ENCODE data around the gene CLASRP. TPM values are rescaled to one million over a fixed set of nuclear protein-coding genes. Genes with fewer than 3 reads are reported as not detected.
"Not testable (repeated sequence)": the region's sequence is repeated elsewhere in the genome, so short reads cannot be mapped to it uniquely, and the experiment has no call there.

Gene CLASRP
- total and polyA plus RNA-seq, 2 donors = 22.6 to 147 TPM

DNA sequence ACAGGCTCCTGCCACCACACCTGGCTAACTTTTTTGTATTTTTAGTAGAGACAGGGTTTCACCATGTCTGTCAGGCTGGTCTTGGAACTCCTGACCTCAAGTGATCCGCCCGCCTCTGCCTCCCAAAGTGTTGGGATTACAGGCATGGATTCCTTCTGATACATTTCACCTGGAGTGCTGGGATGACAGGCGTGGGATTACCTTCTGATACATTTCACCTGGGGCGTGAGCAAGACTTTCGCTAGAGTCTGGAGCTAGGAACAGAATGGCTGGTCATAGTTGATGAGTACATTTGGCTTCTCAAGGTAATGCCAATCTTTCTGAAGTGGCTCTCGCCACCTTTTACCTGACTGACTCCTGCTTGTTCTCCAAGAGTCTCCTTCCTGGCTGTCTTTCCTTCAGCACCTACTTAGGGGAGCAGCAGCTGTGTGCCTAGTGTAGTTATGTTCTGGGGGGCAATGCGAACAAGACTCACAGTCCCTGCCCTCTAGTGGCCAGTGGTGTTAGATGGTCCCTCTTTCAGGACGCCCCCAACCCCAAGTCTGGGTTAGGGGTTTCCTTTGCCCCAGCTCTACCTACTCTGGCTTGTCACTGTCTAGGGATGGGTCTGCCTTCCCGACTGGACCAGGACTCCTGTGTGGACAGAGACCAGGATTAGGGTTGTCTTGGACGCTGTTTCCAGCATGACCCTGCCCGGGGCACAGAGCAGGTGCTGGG is 73.4 kb downstream of the CLASRP start:
- no peak for DNase-seq (ENCODE audit: low read depth in 6 of 9, low spot score in 9 of 9)
- Histone ChIP-seq H3K4me3 (ENCODE audit: low read length in 2 of 2) (no peak overlapping the region), H3K27me3 (ENCODE audit: control insufficient read depth in 2 of 2, insufficient read depth in 1 of 2, low read length in 1 of 2) (no peaks in the 10 kb centered on the region), H3K27ac (ENCODE audit: low read depth in 1 of 2, low read length in 1 of 2) (no peak overlapping the region), H3K9me3 (ENCODE audit: control insufficient read depth in 2 of 2, insufficient read depth in 1 of 2, low read length in 1 of 2) (no peaks in the 10 kb centered on the region), H3K4me1 (ENCODE audit: control insufficient read depth in 2 of 2, insufficient read depth in 2 of 2, low read length in 2 of 2) (peaks cover 11 to 51% of the 10 kb centered on the region in 2 donors), H3K36me3 (ENCODE audit: control insufficient read depth in 2 of 2, insufficient read depth in 2 of 2, low read length in 1 of 2) (peaks cover 0 to 3% of the 10 kb centered on the region in 2 donors)
- WGBS = 95% methylated on average over 11 of the region's 11 CpGs

- Histone ChIP-seq H3K4me1 (ENCODE audit: control insufficient read depth in 2 of 2, insufficient read depth in 2 of 2, low read length in 2 of 2) (peaks cover 24 to 65% of the 10 kb centered on the region in 2 donors), H3K27me3 (ENCODE audit: control insufficient read depth in 2 of 2, insufficient read depth in 1 of 2, low read length in 1 of 2) (no peaks in the 10 kb centered on the region), H3K4me3 (ENCODE audit: low read length in 2 of 2) (no peak overlapping the region), H3K9me3 (ENCODE audit: control insufficient read depth in 2 of 2, insufficient read depth in 1 of 2, low read length in 1 of 2) (no peaks in the 10 kb centered on the region), H3K27ac (ENCODE audit: low read depth in 1 of 2, low read length in 1 of 2) (no peak overlapping the region), H3K36me3 (ENCODE audit: control insufficient read depth in 2 of 2, insufficient read depth in 2 of 2, low read length in 1 of 2) (peaks cover 0 to 3% of the 10 kb centered on the region in 2 donors)
- DNase-seq (ENCODE audit: low read depth in 6 of 9, low spot score in 9 of 9) = no peak
- 82% methylated on average over 9 of the region's 9 CpGs for WGBS
These were observed 74.8 kb downstream of the CLASRP start for GRCh38 chr19:45113628-45114027.

GRCh38 chr19:45114116-45114515 is 75.3 kb downstream of the CLASRP start:
- Histone ChIP-seq H3K36me3 (ENCODE audit: control insufficient read depth in 2 of 2, insufficient read depth in 2 of 2, low read length in 1 of 2) (peaks cover 0 to 3% of the 10 kb centered on the region in 2 donors), H3K27me3 (ENCODE audit: control insufficient read depth in 2 of 2, insufficient read depth in 1 of 2, low read length in 1 of 2) (no peaks in the 10 kb centered on the region), H3K4me3 (ENCODE audit: low read length in 2 of 2) (no peak overlapping the region), H3K9me3 (ENCODE audit: control insufficient read depth in 2 of 2, insufficient read depth in 1 of 2, low read length in 1 of 2) (no peaks in the 10 kb centered on the region), H3K27ac (ENCODE audit: low read depth in 1 of 2, low read length in 1 of 2) (no peak overlapping the region), H3K4me1 (ENCODE audit: control insufficient read depth in 2 of 2, insufficient read depth in 2 of 2, low read length in 2 of 2) (peaks cover 26 to 70% of the 10 kb centered on the region in 2 donors)
- DNase-seq (ENCODE audit: low read depth in 6 of 9, low spot score in 9 of 9) = no peak
- WGBS = 61% methylated on average over 4 of the region's 4 CpGs

DNA sequence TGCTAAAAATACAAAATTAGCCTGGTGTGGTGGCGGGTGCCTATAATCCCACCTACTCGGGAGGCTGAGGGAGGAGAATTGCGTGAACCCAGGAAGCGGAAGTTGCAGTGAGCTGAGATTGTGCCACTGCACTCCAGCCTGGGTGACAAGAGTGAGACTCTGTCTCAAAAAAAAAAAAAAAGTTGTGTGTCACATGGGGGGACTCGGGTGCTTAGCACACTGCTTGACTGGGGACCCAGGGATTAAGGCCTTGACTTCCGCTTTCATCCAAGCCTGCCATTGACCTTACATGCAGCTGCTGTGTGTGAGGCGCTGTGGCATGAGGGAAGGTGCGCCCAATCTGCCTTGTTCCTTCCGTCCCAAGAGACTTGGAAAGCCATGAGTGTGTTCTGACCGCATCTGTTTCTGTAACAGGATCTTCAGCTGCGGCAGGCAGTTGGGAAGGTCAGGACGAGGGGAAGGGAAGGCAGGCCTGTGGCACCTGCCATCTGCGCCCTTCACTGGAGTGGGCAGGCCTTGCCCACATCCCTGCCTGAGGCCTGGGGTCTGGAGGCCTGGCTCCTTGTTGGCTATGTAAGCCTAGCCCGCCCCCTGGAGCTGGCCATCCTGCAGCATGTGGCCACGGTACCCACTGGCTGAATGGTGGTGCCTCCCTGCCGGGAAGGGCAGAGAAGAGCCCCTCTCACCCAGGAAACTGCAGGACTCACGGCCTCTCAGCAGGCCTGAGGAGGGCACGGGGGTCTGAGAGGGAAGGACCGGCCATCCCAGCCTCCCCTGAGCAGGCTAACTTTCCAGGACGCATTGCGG is 77.2 kb downstream of the CLASRP start:
- H3K4me3 ChIP-seq (ENCODE audit: low read length in 2 of 2) = no peak overlapping the region
- no peaks in the 10 kb centered on the region for H3K36me3 ChIP-seq (ENCODE audit: control insufficient read depth in 2 of 2, insufficient read depth in 2 of 2, low read length in 1 of 2)
- H3K4me1 ChIP-seq (ENCODE audit: control insufficient read depth in 2 of 2, insufficient read depth in 2 of 2, low read length in 2 of 2) = peaks cover 32 to 82% of the 10 kb centered on the region in 2 donors
- WGBS = 82% methylated on average over 21 of the region's 21 CpGs
- no peaks in the 10 kb centered on the region for H3K9me3 ChIP-seq (ENCODE audit: control insufficient read depth in 2 of 2, insufficient read depth in 1 of 2, low read length in 1 of 2)
- no peak overlapping the region for H3K27ac ChIP-seq (ENCODE audit: low read depth in 1 of 2, low read length in 1 of 2)
- DNase-seq (ENCODE audit: low read depth in 6 of 9, low spot score in 9 of 9) = no peak
- no peaks in the 10 kb centered on the region for H3K27me3 ChIP-seq (ENCODE audit: control insufficient read depth in 2 of 2, insufficient read depth in 1 of 2, low read length in 1 of 2)

DNA sequence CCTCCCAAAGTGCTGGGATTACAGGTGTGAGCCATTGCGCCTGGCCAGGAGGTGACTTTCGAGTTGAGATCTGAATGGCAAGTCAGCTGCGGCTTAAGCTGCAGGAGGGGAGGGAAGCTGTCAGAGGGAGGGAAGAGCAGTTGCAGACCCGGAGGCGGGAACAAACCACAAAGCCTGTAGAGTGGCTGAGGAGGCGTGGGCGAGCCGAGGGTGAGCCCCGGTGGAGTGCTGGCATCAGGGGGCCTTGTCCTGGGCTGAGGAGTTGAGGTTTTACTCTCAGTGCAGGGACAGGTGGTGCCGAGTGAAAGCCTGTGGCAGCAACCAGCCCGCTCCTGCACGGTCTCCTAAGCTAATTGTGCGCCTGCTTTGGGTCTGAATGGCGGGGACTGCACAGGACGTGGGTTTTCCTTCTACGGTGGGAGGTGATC is 78.3 kb downstream of the CLASRP start:
- Histone ChIP-seq H3K4me3 (ENCODE audit: low read length in 2 of 2) (peak overlapping the region in 1 of 2 donors; percentile 9), H3K4me1 (ENCODE audit: control insufficient read depth in 2 of 2, insufficient read depth in 2 of 2, low read length in 2 of 2) (peaks cover 41 to 94% of the 10 kb centered on the region in 2 donors), H3K27ac (ENCODE audit: low read depth in 1 of 2, low read length in 1 of 2) (peak overlapping the region; percentile 53 to 76), H3K27me3 (ENCODE audit: control insufficient read depth in 2 of 2, insufficient read depth in 1 of 2, low read length in 1 of 2) (no peaks in the 10 kb centered on the region), H3K9me3 (ENCODE audit: control insufficient read depth in 2 of 2, insufficient read depth in 1 of 2, low read length in 1 of 2) (no peaks in the 10 kb centered on the region), H3K36me3 (ENCODE audit: control insufficient read depth in 2 of 2, insufficient read depth in 2 of 2, low read length in 1 of 2) (no peaks in the 10 kb centered on the region)
- whole genome bisulfite sequencing = 5% methylated on average over 16 of the region's 16 CpGs
- peak in 4 of 9 donors; percentile 61 to 84 (median 70) for DNase-seq (ENCODE audit: low read depth in 6 of 9, low spot score in 9 of 9)

- Histone ChIP-seq H3K9me3 (ENCODE audit: control insufficient read depth in 2 of 2, insufficient read depth in 1 of 2, low read length in 1 of 2) (no peaks in the 10 kb centered on the region), H3K4me1 (ENCODE audit: control insufficient read depth in 2 of 2, insufficient read depth in 2 of 2, low read length in 2 of 2) (peaks cover 41 to 95% of the 10 kb centered on the region in 2 donors), H3K36me3 (ENCODE audit: control insufficient read depth in 2 of 2, insufficient read depth in 2 of 2, low read length in 1 of 2) (no peaks in the 10 kb centered on the region), H3K4me3 (ENCODE audit: low read length in 2 of 2) (no peak overlapping the region), H3K27me3 (ENCODE audit: control insufficient read depth in 2 of 2, insufficient read depth in 1 of 2, low read length in 1 of 2) (no peaks in the 10 kb centered on the region), H3K27ac (ENCODE audit: low read depth in 1 of 2, low read length in 1 of 2) (peak overlapping the region; percentile 53 to 76)
- 60% methylated on average over 12 of the region's 12 CpGs for WGBS
- DNase-seq (ENCODE audit: low read depth in 6 of 9, low spot score in 9 of 9) = no peak
These were observed 78.8 kb downstream of the CLASRP start for GRCh38 chr19:45117671-45118070.

DNA sequence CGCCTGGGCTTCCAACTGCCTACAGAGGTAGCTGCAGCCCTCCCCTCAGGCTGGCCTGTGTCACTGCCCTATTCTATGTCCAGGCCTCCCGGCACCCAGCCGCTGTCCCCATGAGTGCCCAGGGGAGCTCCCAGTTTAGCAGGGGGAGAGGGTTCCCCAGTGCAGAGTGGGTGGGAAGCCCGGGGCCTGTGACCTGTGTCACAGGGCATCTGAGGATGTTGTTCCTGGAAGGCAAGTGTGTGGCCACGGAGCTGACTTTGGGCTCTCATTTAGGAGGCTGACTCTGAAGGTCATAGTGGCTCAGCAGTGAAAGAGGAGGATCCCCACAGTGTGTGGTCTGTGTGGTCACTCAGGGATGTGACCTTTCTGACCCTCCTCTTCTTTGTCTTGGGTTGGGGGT is 79.3 kb downstream of the CLASRP start:
- H3K9me3 ChIP-seq (ENCODE audit: control insufficient read depth in 2 of 2, insufficient read depth in 1 of 2, low read length in 1 of 2) = no peaks in the 10 kb centered on the region
- DNase-seq (ENCODE audit: low read depth in 6 of 9, low spot score in 9 of 9) = no peak
- no peaks in the 10 kb centered on the region for H3K36me3 ChIP-seq (ENCODE audit: control insufficient read depth in 2 of 2, insufficient read depth in 2 of 2, low read length in 1 of 2)
- WGBS = 71% methylated on average over 5 of the region's 5 CpGs
- H3K4me3 ChIP-seq (ENCODE audit: low read length in 2 of 2) = no peak overlapping the region
- no peaks in the 10 kb centered on the region for H3K27me3 ChIP-seq (ENCODE audit: control insufficient read depth in 2 of 2, insufficient read depth in 1 of 2, low read length in 1 of 2)
- peak overlapping the region; percentile 56 to 76 for H3K27ac ChIP-seq (ENCODE audit: low read depth in 1 of 2, low read length in 1 of 2)
- H3K4me1 ChIP-seq (ENCODE audit: control insufficient read depth in 2 of 2, insufficient read depth in 2 of 2, low read length in 2 of 2) = peaks cover 41 to 93% of the 10 kb centered on the region in 2 donors

GRCh38 chr19:45118591-45119355 is 79.9 kb downstream of the CLASRP start:
- WGBS = 10% methylated on average over 18 of the region's 18 CpGs
- not testable (repeated sequence) for H3K9me3 ChIP-seq (ENCODE audit: control insufficient read depth in 2 of 2, insufficient read depth in 1 of 2, low read length in 1 of 2); H3K27me3 ChIP-seq (ENCODE audit: control insufficient read depth in 2 of 2, insufficient read depth in 1 of 2, low read length in 1 of 2); H3K4me3 ChIP-seq (ENCODE audit: low read length in 2 of 2); H3K36me3 ChIP-seq (ENCODE audit: control insufficient read depth in 2 of 2, insufficient read depth in 2 of 2, low read length in 1 of 2)
- Histone ChIP-seq H3K27ac (ENCODE audit: low read depth in 1 of 2, low read length in 1 of 2) (peak overlapping the region; percentile 56 to 76), H3K4me1 (ENCODE audit: control insufficient read depth in 2 of 2, insufficient read depth in 2 of 2, low read length in 2 of 2) (peaks cover 41 to 91% of the 10 kb centered on the region in 2 donors)
- DNase-seq (ENCODE audit: low read depth in 6 of 9, low spot score in 9 of 9) = peak in 3 of 9 donors; percentile 16 to 61 (median 35)

All from thymus (tissue), 11 donors.